HG02884 (cell line): Measurements from ENCODE around the gene MYOD1.

ENCODE experiments used
- ATAC-seq: cut with Tn5 transposase; IDR thresholded peaks from one replicate; pipeline ENCODE4 v1.9.1; 2021; ENCODE audit warnings: mild to moderate bottlenecking, moderate library complexity; ENCODE audit not compliant: unreplicated experiment

The MYOD1 gene

DNA sequence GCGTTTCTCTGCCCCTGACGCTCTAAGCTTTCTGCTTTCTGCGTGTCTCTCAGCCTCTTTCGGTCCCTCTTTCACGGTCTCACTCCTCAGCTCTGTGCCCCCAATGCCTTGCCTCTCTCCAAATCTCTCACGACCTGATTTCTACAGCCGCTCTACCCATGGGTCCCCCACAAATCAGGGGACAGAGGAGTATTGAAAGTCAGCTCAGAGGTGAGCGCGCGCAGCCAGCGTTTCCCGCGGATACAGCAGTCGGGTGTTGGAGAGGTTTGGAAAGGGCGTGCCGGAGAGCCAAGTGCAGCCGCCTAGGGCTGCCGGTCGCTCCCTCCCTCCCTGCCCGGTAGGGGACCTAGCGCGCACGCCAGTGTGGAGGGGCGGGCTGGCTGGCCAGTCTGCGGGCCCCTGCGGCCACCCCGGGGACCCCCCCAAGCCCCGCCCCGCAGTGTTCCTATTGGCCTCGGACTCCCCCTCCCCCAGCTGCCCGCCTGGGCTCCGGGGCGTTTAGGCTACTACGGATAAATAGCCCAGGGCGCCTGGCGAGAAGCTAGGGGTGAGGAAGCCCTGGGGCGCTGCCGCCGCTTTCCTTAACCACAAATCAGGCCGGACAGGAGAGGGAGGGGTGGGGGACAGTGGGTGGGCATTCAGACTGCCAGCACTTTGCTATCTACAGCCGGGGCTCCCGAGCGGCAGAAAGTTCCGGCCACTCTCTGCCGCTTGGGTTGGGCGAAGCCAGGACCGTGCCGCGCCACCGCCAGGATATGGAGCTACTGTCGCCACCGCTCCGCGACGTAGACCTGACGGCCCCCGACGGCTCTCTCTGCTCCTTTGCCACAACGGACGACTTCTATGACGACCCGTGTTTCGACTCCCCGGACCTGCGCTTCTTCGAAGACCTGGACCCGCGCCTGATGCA, at the start of gene MYOD1:
Gene MYOD1, plus strand, starts transcription at position 544 of the 910 bp plus-strand sequence. Its CDS starts 212 bp downstream, at position 756.
- ATAC-seq = no peak

DNA sequence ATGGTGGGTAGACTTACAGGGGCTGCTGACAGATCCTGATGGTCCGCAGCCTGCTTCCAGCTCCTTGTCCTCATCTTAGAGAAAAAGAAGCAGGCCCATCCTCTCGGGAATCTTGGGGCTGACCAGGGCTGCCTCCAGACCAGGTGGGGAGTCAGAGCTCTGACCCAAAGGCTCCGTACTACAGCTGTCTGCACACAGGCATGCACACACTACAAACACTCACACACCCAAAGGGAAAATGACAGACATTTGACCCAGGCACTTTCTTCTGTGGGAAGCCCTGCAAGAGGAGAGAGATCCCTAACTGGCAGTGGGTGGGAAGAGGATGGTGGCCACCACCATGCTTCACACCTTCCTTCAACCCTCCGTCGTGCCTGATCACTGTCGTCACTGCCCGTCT, 46.9 kb upstream of the MYOD1 start:
- no peak for ATAC-seq

DNA sequence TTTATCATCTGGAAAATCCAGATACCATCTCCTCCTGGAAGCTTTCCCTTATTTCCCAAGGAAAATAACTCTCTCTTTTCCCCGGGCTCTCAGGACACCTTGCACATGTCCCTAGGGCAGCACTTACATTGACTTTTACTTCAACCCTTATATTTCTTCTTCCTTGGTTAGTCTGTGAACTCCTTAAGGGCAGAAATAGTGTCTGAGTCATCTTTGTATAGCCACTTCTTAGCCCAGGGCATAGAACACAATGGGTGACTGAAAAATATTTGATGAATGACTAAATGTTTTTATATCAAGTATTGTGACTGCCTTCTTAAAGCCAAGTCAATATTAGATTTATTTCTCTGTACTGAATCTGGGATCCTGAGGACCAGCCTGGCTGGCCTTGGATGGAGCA, 45.4 kb upstream of the MYOD1 start:
- no peak for ATAC-seq

DNA sequence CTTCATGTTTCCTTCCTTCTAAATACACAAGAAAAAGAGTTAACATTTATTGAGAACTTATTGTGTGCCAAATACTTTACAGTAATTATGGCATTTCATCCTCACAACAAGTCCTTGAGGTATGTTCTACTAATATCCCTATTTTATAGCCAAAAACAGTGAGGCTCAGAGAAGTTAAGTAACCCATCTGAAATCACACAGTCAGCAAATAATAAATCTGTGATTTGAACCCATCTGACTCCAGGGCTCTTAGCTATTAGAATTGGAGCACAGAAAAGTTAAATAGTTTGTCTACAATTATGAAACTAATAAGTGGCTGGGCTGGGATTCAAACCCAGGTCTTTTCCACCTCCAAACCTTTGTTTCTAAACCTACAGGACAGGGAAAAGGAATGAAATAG, 36.5 kb upstream of the MYOD1 start:
- ATAC-seq = no peak

DNA sequence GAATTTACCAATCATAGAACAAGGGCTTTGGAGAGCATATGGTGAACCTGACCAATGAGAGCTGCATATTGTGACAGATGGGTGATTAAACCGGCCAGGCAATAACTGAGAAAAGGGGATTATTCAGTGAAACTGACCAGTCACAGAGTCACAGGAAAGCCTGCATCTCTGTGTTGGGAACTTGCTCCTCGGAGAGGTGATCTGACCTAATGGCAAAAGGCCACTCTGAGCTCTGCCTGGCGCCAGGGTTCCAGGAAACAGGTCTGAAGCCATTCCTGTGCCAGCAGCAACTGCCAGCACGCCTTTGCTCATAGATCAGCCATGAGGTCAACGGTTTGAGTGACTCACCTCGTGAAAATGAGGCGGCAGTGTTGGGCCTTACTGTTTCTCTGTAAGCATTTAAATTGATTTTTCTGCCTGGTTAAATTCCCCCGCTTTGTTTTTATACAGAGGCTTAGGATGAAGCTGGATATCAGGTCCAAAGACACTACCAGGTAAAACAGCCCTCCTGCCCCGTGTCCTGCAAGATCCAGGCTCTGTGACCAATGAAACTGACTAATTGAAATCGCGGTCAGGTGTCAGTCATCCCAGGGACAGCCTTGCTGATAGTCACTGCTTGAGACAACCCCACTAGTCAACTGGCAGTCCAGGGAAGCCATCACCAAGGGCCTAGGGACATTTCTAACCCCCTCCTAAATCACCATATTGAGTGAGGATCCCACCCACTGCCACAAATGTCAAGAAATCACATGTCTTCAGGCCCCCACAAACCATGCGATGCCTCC, 35.8 kb upstream of the MYOD1 start:
- ATAC-seq = no peak

DNA sequence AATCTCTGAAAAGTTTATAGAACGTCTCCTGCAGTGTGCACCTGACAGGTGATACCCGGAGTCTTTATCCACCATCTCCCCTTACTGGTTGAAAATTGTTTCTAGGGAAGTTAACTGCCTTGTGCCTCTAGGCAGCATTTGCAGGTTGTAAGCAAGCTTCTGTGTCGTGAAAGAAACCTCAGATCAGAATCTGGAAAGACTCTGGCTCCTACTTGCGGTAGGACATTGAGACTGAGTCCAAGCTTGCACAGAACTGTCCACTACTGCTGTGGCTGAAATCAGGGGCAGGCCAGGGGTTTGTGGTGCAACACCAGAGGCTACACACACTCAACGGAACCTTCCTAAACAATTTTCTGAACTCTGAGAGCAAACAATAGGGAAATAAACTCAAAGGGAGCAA, 34.8 kb upstream of the MYOD1 start:
- no peak for ATAC-seq

DNA sequence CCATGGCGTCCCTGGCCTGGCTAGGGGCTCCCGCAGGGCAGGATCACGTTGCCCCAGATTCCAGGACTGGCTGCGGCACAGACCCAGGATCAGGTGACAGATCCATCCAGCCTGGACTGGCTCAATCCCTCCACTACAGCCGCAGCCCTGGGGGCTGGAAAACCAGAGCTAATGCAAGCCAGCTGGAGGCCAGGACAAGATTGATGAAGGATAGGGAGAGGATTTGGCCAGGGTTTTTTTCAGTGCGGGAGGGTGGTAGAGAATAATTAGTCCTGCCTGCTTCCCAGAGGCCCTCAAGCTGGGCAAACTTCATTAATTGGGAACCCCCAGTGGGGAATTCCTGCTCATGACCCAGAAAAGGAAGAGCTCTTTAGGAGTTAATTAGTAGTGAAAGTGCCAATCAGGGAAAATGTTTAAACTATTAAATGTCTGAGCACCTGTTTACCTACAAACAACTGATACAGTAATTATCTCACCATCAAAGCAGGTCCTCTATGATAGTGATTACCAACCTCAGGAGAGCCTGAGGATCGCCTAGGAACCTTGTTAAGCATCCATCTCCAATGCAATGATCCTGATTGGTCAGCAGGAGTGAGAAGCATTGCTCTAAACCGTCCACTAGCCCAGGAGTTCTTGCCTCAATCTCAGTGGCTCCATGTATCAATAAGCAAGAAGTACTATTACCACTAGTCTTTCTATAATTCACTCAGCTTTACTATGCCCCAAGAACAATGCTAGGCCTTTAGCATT, 33.0 kb upstream of the MYOD1 start:
- ATAC-seq = no peak

DNA sequence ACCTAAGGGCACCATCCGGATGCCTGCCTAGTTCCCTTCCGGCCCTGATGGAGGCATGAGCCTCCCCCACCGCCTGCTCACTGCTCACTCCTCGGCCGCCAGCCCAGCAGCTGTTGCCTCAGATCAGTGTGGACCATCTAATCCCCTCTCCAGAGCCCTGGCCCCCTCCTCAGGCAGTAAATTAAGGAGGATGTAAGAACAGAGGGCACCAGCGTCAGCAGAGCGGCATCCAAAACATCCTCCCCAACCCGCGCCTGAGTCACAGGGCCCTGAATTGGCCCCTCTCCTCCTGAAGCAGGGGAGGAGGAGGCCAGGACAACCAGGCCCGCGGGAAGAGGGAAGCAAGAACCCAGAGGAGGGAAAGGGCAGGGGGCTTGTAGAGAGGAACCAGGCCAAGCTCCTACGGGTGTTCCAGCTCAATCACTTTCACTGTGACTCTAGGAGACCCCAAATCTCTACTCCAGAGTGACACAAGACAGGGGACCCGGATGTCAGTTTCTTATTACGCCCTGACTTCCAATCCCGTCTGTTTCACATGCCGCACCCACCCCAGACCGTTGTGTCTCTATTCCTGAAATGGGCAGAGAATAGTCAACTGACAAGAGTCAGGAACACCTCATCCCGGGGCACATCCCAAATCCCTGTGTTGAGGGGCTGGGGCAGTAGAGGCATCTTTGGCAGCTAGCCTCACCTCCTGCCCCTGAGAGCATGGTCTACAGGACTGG, 31.3 kb upstream of the MYOD1 start:
- ATAC-seq = no peak

DNA sequence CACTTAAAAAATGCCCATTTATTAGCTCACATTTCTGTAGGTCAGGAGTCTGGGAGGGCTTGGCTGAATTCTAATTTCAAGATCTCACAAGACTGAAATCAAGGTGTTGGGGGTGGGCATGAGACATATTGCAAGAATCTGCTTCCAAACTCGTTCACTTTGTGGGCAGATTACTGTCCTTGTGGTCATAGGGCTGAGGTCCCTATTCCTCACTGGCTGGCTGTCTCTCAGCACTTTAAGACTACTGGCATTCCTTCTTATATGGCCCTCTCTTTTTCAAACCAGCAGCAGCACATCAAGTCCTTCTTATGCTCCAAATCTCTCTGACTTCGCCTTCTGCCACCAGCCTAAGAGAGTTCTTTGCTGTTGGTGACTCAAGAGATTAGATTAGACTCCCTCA, 27.8 kb upstream of the MYOD1 start:
- ATAC-seq = no peak

DNA sequence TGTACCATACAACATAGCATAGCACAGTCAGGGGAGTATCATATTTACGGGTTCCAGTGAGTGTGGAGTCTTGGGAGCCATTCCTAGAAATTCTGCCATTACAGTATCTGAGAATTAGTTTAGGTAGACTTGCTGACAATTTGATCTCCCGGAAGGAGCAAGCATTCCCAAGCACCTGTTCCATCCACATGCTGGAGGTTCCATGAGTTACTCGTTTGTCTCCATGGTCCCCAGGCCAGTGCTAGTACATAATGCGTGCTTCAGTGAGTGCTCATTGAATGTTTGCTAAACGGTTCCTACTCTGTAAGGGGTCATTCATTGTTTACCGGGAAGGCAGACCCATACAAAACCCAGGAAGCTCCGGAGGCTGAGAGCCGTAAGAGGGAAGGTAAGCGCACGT, 27.4 kb upstream of the MYOD1 start:
- no peak for ATAC-seq

DNA sequence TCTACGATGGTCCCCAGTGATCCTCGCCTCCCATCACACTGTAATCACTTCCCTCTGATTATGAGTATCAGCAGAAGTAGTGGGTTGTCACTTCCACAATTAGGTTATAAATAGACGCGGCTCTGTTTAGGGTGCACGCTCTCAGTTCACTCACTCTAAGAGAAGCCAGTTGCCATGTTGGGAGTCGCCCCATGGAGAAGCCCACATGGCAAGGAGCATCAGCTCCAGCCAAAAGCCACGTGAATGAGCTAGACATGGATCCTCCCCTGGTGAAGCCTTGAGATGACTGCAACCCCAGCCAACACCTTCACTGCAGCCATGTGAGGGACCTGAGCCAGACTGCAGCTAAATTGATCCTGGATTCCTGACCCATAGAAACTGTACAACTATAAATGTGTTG, 26.4 kb upstream of the MYOD1 start:
- no peak for ATAC-seq

DNA sequence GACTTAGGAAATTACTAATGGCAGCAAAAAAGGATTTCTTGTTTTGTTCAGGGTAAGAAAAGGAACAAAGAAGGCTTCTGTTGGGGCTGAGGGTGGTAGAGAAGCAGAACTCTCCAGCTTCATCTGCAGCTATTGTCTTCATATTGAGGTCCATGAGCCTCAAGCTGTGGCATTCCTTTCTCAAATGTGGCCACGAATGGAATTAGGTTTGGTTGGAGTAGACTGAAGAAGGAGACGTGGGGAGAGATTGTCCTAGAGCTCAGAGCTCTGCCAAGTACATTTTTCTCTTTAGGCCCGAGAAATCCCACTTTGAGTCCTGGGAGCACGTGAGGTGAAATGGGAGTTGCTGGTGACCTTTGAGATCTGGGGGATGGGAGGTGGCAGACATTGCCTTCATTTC, 25.8 kb upstream of the MYOD1 start:
- no peak for ATAC-seq

DNA sequence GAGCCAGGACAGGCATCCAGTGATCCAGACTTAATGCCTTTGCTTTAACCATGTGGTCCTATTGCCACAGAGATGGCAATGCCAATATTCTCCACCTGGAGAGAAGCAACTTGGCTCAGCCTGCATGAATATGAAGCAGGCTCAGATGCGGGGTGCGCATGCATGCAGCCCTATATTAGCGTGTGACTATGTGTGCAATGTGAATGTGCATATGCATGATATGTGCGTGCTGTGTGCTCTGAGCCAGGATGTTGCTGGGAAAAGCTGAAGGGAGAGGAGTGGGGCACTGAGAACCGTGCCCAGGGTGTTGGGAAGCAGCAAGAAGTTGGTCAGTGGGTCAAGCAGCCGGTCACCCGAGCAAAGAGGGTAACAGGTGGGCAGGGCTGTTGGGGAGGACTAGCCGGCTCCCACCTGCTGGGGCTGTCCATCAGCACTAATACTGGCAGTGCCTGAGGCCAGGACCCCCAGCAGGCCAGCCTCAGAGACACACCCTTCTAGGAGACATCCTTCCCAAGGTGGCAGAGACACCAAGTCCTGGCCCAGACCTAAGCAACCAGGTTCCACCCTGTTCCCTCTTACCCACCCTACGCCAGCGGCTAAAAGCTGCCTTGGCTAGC, 24.8 kb upstream of the MYOD1 start:
- ATAC-seq = no peak

DNA sequence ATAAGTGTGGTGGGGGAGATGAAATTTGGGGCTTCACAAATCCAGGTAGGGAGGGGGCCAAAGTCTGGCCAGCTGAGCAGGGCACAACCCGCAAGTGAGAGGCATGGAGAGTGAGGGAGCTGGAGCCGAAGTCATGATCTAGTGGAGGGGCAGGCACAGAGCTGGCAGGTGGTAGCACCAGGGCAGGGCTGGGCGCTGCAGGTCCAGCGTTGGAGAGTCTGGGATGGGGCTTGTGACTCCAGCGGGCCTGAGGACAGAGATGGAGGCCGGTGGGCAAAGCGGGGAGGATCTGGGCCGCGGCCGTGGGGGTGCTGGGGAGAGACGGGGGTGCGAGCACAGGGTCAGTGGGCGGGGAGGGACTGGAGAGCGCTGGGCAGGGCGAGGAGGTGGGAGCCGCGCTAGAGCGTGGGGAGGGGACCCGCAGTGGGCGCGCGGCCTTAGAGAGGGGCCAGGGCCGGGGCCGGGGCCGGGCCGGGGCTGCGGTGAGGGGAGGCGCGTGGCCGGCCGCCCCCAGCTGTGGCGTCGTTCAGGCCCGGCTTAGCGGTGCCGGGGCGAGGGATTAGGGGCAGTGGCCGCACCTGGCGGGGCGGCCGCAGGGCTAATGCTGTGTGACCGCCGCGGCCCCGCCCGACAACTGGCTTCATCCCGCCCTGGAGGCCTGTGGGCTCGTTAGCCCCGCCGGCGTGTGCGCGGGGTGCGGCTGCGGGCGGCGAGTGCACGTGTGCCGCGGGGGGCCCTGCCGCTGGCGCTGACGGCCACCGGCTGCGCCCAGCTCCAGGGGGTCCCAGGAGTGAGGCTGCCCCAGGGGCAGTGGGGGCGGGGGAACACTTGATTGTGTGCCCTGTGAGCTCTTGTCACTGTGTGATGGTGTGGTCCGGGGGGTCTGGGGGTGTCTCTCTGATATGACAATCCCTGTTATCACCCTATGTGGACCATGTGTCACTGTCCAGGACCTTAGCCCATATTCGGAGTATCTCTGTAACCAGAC, 23.6 kb upstream of the MYOD1 start:
- ATAC-seq = no peak

DNA sequence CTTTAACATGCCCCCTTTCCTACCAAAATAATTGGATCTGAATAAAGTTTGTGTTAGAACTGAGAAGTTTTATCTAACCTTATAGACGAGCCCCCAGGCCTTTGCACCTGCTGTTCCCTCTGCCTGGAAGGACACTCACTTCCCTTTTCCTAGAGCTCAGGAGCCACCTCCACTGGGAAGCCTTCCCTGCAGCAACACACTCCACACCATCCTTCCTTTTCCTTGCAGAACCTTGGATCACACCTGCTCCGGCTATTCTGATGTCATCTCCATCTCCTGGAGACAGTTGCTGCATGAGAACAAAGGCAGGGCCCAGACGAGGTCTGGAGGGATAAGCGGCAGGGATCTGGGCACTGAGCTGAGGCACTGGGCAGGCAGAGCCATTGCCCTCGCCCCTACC, 22.6 kb upstream of the MYOD1 start:
- ATAC-seq = no peak

DNA sequence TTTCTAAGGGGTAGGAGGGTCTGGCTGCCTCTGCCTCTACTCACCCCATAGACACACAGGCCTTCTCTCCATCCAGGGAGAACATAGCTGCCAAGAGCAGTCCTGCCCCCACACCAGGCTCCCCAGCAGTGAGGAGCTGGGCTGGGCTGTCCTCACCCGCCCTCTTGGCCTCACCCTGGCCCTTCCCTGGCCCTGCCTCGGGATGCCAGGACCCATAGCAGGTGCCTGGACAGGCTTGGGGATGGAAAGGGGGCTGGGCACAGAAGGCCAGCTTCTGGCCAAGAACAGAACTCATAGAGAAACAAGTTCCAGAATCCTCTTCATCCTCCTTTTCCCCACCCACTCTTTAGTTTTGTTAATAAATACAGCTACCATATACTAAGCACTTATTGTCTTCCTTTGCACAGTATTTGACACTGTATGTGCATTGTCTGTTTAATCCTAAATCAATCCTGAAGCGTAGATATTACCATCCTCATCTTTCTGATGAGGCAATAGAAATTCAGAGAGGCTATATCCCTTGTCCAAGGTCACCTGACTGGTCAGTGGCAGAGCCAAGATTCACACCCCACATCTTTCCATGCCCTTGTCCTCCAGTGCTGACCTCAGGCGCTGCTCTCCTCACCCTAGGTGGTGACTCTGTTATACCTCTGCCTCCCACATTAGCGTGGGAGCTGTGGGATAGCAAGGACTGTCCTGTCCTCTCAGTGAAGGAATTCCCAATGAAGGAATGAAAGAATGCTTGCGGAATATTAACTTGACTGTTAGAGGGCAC, 22.0 kb upstream of the MYOD1 start:
- ATAC-seq = no peak

DNA sequence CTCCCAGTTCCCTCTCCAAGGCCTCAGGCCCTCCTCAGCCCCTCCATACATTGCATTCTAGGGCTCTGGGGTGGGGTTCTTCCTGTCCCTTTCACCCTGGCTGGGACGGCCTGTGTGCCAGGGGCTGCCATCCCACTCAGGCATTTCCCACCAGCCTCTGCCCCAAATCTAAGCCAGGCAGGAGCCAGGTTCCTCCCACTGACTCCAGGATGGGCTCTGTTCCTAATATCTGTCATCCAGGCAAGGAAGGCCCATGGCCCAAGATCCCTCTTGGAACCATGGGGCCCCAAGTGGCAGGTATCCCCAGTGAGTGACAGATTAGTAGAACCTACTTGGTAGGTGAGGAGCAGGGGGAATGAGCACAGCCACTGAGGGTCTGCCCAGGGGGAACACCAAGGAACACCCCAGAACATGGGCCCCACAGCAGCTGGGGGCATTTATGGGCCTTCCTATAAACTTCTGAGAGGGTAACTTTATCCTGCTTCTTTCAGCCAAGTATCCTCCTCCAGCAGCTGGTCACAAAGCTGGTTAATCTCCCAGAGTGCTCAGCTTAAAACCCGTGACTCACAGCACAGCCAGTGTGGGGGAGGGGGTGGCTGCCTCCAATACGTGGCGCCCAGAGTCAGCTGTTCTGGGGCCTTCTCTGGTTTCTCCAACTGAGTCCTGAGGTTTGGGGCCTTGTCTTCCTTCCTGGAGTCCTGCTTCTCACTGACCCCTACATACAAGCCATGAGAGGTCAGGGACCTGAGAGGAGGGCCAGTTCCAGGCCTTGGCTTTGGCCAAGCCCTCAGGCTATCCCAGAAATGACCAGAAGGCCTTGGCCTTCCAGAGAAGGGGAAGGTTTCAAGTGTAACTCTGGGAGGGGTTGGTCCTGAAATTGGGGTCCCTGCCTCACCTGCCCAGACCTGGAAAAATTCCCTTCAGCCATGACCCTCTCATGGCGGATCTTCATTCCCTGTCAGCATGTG, 19.9 kb upstream of the MYOD1 start:
- ATAC-seq = no peak
